ENCODE data around the gene CD8B. TPM values are rescaled to one million over a fixed set of nuclear protein-coding genes. Genes with fewer than 3 reads are reported as not detected.

The CD8B gene
- total RNA-seq, 4 donors from 2014 or later = 0.97 to 5.5 (median 3.9) TPM; not detected in 1

GRCh38 chr2:86778957-86779356 is 82.7 kb downstream of the CD8B start:
- H3K27me3 ChIP-seq = no peaks in the 10 kb centered on the region
- WGBS, 2 donors = 40 to 45% methylated on average over 2 of the region's 2 CpGs
- no peak for TF ChIP-seq CTCF (IDR thresholded peaks at IDR 0.05)
- TF ChIP-seq POLR2A (IDR thresholded peaks at IDR 0.05) = no peak
- peaks cover 0 to 43% (median 7%) of the 10 kb centered on the region in 3 donors for H3K36me3 ChIP-seq
- H3K4me3 ChIP-seq = no peak overlapping the region
- no peak for DNase-seq
- intact Hi-C loops (cut with DNase I) = no loop called here
- no peaks in the 10 kb centered on the region for H3K4me1 ChIP-seq
- H3K27ac ChIP-seq = no peak overlapping the region
- H3K9me3 ChIP-seq = no peaks in the 10 kb centered on the region

- no peaks in the 10 kb centered on the region for H3K4me1 ChIP-seq
- no peaks in the 10 kb centered on the region for H3K27me3 ChIP-seq
- H3K9me3 ChIP-seq = no peaks in the 10 kb centered on the region
- DNase-seq = no peak
- intact Hi-C loops (cut with DNase I) = no loop called here
- H3K36me3 ChIP-seq = peaks cover 0 to 67% (median 23%) of the 10 kb centered on the region in 3 donors
- WGBS, 2 donors = 92 to 100% methylated on average over 4 to 6 of the region's 7 CpGs
- H3K4me3 ChIP-seq = no peak overlapping the region
- TF ChIP-seq CTCF (IDR thresholded peaks at IDR 0.05) = no peak
- no peak for TF ChIP-seq POLR2A (IDR thresholded peaks at IDR 0.05)
- no peak overlapping the region for H3K27ac ChIP-seq
These were observed 85.2 kb downstream of the CD8B start for GRCh38 chr2:86776532-86776931.

- no peak for DNase-seq
- H3K4me3 ChIP-seq = no peak overlapping the region
- H3K9me3 ChIP-seq = no peaks in the 10 kb centered on the region
- TF ChIP-seq POLR2A (IDR thresholded peaks at IDR 0.05) (no peak), CTCF (IDR thresholded peaks at IDR 0.05) (no peak)
- no peaks in the 10 kb centered on the region for H3K4me1 ChIP-seq
- WGBS, 2 donors = 43 to 47% methylated on average over 3 to 4 of the region's 4 CpGs
- peaks cover 0 to 79% (median 28%) of the 10 kb centered on the region in 3 donors for H3K36me3 ChIP-seq
- intact Hi-C loops (cut with DNase I) = no loop called here
- H3K27me3 ChIP-seq = no peaks in the 10 kb centered on the region
- H3K27ac ChIP-seq = no peak overlapping the region
These were observed 86.3 kb downstream of the CD8B start for GRCh38 chr2:86775338-86775737.

GRCh38 chr2:86774862-86775261 is 86.8 kb downstream of the CD8B start:
- WGBS, 2 donors = 73 to 88% methylated on average over 4 to 5 of the region's 5 CpGs
- no peak overlapping the region for H3K4me3 ChIP-seq
- H3K36me3 ChIP-seq = peaks cover 0 to 84% (median 28%) of the 10 kb centered on the region in 3 donors
- no peak for DNase-seq
- no peaks in the 10 kb centered on the region for H3K27me3 ChIP-seq
- TF ChIP-seq POLR2A (IDR thresholded peaks at IDR 0.05) = no peak
- no peaks in the 10 kb centered on the region for H3K4me1 ChIP-seq
- no peaks in the 10 kb centered on the region for H3K9me3 ChIP-seq
- intact Hi-C loops (cut with DNase I) = no loop called here
- no peak overlapping the region for H3K27ac ChIP-seq

- TF ChIP-seq CTCF (IDR thresholded peaks at IDR 0.05) (no peak), POLR2A (IDR thresholded peaks at IDR 0.05) (no peak)
- 62 to 75% methylated on average over 5 of the region's 5 CpGs for WGBS, 2 donors
- Histone ChIP-seq H3K27me3 (no peaks in the 10 kb centered on the region), H3K9me3 (no peaks in the 10 kb centered on the region), H3K36me3 (peaks cover 0 to 100% (median 35%) of the 10 kb centered on the region in 3 donors), H3K27ac (no peak overlapping the region), H3K4me1 (no peaks in the 10 kb centered on the region), H3K4me3 (no peak overlapping the region)
- intact Hi-C loops (cut with DNase I) = no loop called here
- DNase-seq = no peak
These were observed 89.1 kb downstream of the CD8B start for GRCh38 chr2:86772611-86773010.

- Histone ChIP-seq H3K9me3 (no peaks in the 10 kb centered on the region), H3K4me1 (no peaks in the 10 kb centered on the region), H3K27me3 (no peaks in the 10 kb centered on the region), H3K36me3 (peaks cover 0 to 99% (median 33%) of the 10 kb centered on the region in 3 donors), H3K27ac (no peak overlapping the region), H3K4me3 (no peak overlapping the region)
- 77 to 79% methylated on average over 6 of the region's 6 CpGs for WGBS, 2 donors
- no peak for DNase-seq
- TF ChIP-seq POLR2A (IDR thresholded peaks at IDR 0.05) (no peak), CTCF (IDR thresholded peaks at IDR 0.05) (no peak)
- intact Hi-C loops (cut with DNase I) = no loop called here
These were observed 90.8 kb downstream of the CD8B start for GRCh38 chr2:86770816-86771301.

Measured in esophagus squamous epithelium (tissue), 5 donors.